Calu3 (cell line): ENCODE measurements around the gene PCDHGA3. TPM values are rescaled to one million over a fixed set of nuclear protein-coding genes. Genes with fewer than 3 reads are reported as not detected.
"Not testable (repeated sequence)": the region's sequence is repeated elsewhere in the genome, so short reads cannot be mapped to it uniquely, and the experiment has no call there.

Experiments
- BruUV-seq: library from RNA; stranded (reverse); fragments of 400-500 nt; replicated peaks from 2 replicates; lab custom pipeline; 2021; lab: Mats Ljungman, UMichigan
- CTCF ChIA-PET: fragments of 300-600 bp; sonication (Branson Sonifier 250); formaldehyde crosslinking; loops from one replicate; lab custom pipeline; 2022; ENCODE audit warnings: antibody characterized with exemption; lab: Charles Lee
- DNase-seq: peaks from one replicate; pipeline ENCODE4 v3.0.0; 2022
- H3K27ac Mint-ChIP-seq: one replicate; pipeline ENCODE4 v1.8.0; 2022; ENCODE audit warnings: mixed read lengths; ENCODE audit not compliant: unreplicated experiment
- H3K27me3 Mint-ChIP-seq: one replicate; pipeline ENCODE4 v1.8.0; 2022; ENCODE audit warnings: mixed read lengths; ENCODE audit not compliant: unreplicated experiment
- H3K36me3 Mint-ChIP-seq: one replicate; pipeline ENCODE4 v1.8.0; 2022; ENCODE audit warnings: mild to moderate bottlenecking, moderate library complexity, mixed read lengths; ENCODE audit not compliant: insufficient read depth, unreplicated experiment
- H3K4me1 Mint-ChIP-seq: one replicate; pipeline ENCODE4 v1.8.0; 2022; ENCODE audit warnings: mild to moderate bottlenecking, low read depth, mixed read lengths; ENCODE audit not compliant: unreplicated experiment
- H3K4me3 Mint-ChIP-seq: one replicate; pipeline ENCODE4 v1.8.0; 2022; ENCODE audit warnings: mild to moderate bottlenecking, low read depth, moderate library complexity, mixed read lengths; ENCODE audit not compliant: unreplicated experiment
- H3K9me3 Mint-ChIP-seq: one replicate; pipeline ENCODE4 v1.8.0; 2022; ENCODE audit warnings: low read depth, mixed read lengths; ENCODE audit not compliant: unreplicated experiment
- CTCF ChIP-seq: fragments of 200-600 bp; IDR thresholded peaks from one replicate; pipeline ENCODE4 v1.8.0; 2022; ENCODE audit warnings: antibody characterized with exemption; ENCODE audit not compliant: unreplicated experiment
- intact Hi-C: fragments of 100-400 bp; cut with micrococcal nuclease; formaldehyde crosslinking; loops from one replicate; pipeline ENCODE4 v1.10.0; 2022; ENCODE audit not compliant: unreplicated experiment
- total RNA-seq: library from RNA; stranded (reverse); gene quantifications from 2 replicates; pipeline ENCODE4 v1.2.3, GENCODE V29; 2022

PCDHGA3 gene
- total RNA-seq, 1 experiment from 2014 or later = not detected

GRCh38 chr5:141330299-141331080 is 13.1 kb upstream of the PCDHGA3 start, which contains the start of gene PCDHGA1:
TSS of gene PCDHGA1 (plus strand) at chr5:141330514.
- intact Hi-C loops = no loop called here
- Mint-ChIP-seq H3K4me1 (no peaks in the 10 kb centered on the region), H3K4me3 (no peak within 1 kb of the TSS), H3K9me3 (peaks cover 8% of the 10 kb centered on the region), H3K27ac (no peak within 1 kb of the TSS), H3K27me3 (no peaks in the 10 kb centered on the region), H3K36me3 (no peaks in the 10 kb centered on the region)
- no peak for TF ChIP-seq CTCF
- CTCF ChIA-PET = interaction anchor here (0.9 to 1.8 kb wide), 2 partner anchors 10 to 234 kb away, joined by 3 to 5 read pairs; partner anchors contain the start of gene TAF7
- BruUV-seq = no TSS peak
- DNase-seq = no peak

- BruUV-seq, H3K4me3 Mint-ChIP-seq, CTCF ChIA-PET, H3K27me3 Mint-ChIP-seq, H3K27ac Mint-ChIP-seq, H3K36me3 Mint-ChIP-seq, H3K4me1 Mint-ChIP-seq, DNase-seq, intact Hi-C loops: not testable (repeated sequence)
- peaks cover 12% of the 10 kb centered on the region for H3K9me3 Mint-ChIP-seq
These were observed 11.1 kb upstream of the PCDHGA3 start for GRCh38 chr5:141332571-141332970.

DNA sequence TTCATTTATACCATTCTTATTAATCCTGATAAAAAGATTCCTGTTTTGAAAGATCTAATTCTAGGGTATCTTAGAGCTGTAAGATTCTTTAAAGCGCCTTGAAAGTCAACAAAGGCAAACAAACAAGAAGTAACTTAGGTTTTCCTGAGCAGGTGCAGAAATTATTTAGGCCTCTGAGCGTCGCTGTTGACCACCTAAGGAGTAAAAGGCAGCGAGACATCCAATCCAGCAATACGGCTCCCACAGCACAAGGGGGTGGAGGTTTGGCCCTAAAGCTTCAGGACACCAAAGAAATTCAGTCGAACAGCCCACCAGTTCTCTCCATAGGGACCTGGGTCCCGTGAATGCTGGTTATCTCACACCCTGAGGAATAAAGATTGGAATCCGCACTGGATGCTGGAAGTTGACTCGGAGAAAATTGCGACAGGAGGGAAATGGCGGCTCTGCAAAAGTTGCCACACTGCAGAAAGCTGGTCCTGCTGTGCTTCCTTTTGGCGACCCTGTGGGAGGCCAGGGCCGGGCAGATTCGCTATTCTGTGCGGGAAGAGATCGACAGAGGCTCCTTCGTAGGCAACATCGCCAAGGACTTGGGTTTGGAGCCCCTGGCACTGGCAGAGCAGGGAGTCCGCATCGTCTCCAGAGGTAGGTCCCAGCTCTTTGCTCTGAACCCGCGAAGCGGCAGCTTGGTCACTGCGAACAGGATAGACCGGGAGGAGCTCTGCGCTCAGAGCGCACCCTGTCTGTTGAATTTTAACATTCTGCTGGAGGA is 4.9 kb upstream of the PCDHGA3 start, which contains the start of gene PCDHGA2:
Gene PCDHGA2 (plus strand): TSS at position 223 of the 769 bp plus-strand sequence.
- Mint-ChIP-seq H3K36me3 (no peaks in the 10 kb centered on the region), H3K27ac (no peak within 1 kb of the TSS), H3K4me1 (no peaks in the 10 kb centered on the region), H3K9me3 (peaks cover 23% of the 10 kb centered on the region), H3K4me3 (no peak within 1 kb of the TSS), H3K27me3 (no peaks in the 10 kb centered on the region)
- DNase-seq = no peak
- no TSS peak for BruUV-seq
- CTCF ChIA-PET = interaction anchor here (0.6 kb wide), 1 partner anchor 10 kb away, joined by 3 read pairs; no protein-coding TSS in a partner anchor
- TF ChIP-seq CTCF = no peak
- intact Hi-C loops = no loop called here

DNA sequence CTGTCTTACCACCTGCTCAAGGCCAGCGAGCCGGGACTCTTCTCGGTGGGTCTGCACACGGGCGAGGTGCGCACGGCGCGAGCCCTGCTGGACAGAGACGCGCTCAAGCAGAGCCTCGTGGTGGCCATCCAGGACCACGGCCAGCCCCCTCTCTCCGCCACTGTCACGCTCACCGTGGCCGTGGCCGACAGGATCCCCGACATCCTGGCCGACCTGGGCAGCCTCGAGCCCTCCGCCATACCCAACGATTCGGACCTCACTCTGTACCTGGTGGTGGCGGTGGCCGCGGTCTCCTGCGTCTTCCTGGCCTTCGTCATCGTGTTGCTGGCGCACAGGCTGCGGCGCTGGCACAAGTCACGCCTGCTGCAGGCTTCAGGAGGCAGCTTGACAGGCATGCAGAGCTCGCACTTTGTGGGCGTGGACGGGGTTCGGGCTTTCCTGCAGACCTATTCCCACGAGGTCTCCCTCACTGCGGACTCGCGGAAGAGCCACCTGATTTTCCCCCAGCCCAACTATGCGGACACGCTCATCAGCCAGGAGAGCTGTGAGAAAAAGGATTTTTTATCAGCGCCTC is 2.8 kb upstream of the PCDHGA3 start:
- intact Hi-C loops, DNase-seq, BruUV-seq, H3K36me3 Mint-ChIP-seq, CTCF ChIA-PET, H3K27ac Mint-ChIP-seq, H3K27me3 Mint-ChIP-seq, H3K4me1 Mint-ChIP-seq, H3K4me3 Mint-ChIP-seq: not testable (repeated sequence)
- peaks cover 27% of the 10 kb centered on the region for H3K9me3 Mint-ChIP-seq

DNA sequence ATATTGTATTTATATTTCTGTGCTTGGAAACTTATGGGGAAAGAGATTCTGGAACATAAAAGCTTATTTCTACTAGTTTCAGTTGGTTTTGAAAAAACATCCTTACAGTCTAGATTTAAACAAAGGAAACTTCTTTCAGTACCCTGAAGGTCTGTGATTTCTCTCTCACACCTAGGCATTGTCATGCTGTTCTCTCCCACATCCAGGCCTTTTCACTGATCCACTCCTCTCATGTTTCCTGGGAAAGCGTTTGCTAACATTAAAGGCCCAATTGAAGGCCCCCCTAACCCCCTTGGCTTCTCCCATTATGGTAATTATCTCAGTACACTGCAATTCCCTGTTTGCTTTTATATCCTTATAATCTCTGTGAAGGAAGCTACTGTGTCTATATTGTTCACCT is 856 bp upstream of the PCDHGA3 start:
- no peaks in the 10 kb centered on the region for H3K27me3 Mint-ChIP-seq
- no peak for TF ChIP-seq CTCF
- intact Hi-C loops = no loop called here
- no peaks in the 10 kb centered on the region for H3K36me3 Mint-ChIP-seq
- H3K4me1 Mint-ChIP-seq = no peaks in the 10 kb centered on the region
- no TSS peak for BruUV-seq
- H3K4me3 Mint-ChIP-seq = no peak overlapping the region
- H3K27ac Mint-ChIP-seq = no peak overlapping the region
- CTCF ChIA-PET = no interaction called here
- peaks cover 27% of the 10 kb centered on the region for H3K9me3 Mint-ChIP-seq
- no peak for DNase-seq
